PC-9 (cell line): ENCODE measurements around the gene CCDC124.

Experiments
- EZH2 ChIP-seq: fragments of 200-600 bp; sonication (generic); IDR thresholded peaks from 2 replicates; pipeline ENCODE4 v1.8.0; 2017; ENCODE audit warnings: antibody characterized with exemption, low read depth
- TF ChIP-seq, protein P1 (sequence below): fragments of 200-600 bp; sonication (generic); conservative IDR thresholded peaks from 2 replicates; pipeline ENCODE4 v1.6.1; 2017; ENCODE audit warnings: mixed run types, antibody characterized with exemption, mild to moderate bottlenecking, moderate library complexity

DNA sequence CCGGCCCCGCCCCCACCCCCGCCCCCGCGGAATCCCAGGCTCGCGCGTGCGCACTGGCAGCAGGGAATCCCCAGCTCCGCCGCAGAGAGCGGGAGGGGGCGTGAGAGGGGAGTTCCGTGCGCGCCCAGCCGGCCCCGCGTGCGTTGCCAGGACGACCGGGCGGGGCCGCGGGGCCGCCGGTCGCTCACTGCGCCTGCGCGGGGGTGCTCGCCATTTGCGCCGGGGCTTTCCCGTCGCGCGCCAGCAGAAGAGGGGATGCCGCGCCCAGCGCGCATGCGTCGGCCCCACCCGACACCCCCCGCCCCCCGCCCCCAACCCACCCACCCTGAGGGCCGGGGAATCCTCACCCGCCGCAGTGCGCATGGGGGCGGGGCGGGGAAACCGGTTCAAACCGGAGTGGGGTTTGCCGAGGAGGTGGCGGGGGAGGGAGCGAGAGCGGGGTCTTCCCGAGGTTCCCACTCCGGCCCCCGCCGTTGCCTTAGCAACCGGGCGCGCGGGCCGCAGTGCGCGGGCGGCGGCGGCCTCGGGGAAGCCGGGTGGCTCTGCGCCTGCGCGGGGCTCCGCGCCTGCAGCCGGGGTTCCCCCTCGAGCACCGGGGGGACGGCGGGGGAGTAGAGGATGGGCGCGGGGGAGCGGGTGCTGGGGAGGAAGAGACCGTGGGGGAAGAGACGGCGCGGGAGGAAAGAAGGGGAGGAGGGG is 15.1 kb downstream of the CCDC124 start:
- TF ChIP-seq, protein P1, sequence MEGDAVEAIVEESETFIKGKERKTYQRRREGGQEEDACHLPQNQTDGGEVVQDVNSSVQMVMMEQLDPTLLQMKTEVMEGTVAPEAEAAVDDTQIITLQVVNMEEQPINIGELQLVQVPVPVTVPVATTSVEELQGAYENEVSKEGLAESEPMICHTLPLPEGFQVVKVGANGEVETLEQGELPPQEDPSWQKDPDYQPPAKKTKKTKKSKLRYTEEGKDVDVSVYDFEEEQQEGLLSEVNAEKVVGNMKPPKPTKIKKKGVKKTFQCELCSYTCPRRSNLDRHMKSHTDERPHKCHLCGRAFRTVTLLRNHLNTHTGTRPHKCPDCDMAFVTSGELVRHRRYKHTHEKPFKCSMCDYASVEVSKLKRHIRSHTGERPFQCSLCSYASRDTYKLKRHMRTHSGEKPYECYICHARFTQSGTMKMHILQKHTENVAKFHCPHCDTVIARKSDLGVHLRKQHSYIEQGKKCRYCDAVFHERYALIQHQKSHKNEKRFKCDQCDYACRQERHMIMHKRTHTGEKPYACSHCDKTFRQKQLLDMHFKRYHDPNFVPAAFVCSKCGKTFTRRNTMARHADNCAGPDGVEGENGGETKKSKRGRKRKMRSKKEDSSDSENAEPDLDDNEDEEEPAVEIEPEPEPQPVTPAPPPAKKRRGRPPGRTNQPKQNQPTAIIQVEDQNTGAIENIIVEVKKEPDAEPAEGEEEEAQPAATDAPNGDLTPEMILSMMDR: no peak
- no peak for TF ChIP-seq EZH2
